ENCODE data around the gene DDTL.
"Not testable (repeated sequence)": the region's sequence is repeated elsewhere in the genome, so short reads cannot be mapped to it uniquely, and the experiment has no call there.

- not testable (repeated sequence) for TF ChIP-seq SMC3 (IDR thresholded peaks at IDR 0.05; ENCODE audit: low read depth, low read length); MXI1 (IDR thresholded peaks at IDR 0.05; ENCODE audit: borderline replicate concordance, low read depth, low read length); CTCF (conservative IDR thresholded peaks at IDR 0.05; ENCODE audit: low read depth, low read length); FOS (IDR thresholded peaks at IDR 0.05; ENCODE audit: low read depth, low read length); POLR2A (IDR thresholded peaks at IDR 0.05; ENCODE audit: low read depth, low read length); BHLHE40 (IDR thresholded peaks at IDR 0.05; ENCODE audit: low read depth, low read length); ELK1 (IDR thresholded peaks at IDR 0.05; ENCODE audit: borderline replicate concordance, low read depth, low read length)
These were observed 5.2 kb downstream of the DDTL start for GRCh38 chr22:23971927-23972326.

All from IMR-90 (cell line).